Measurements from ENCODE around the gene ZHX3.

Gene ZHX3

GRCh38 chr20:41336711-41337492 lies 19.4 kb upstream of the ZHX3 start:
- WGBS (ENCODE audit: extremely low coverage, insufficient coverage, low lambda C conversion rate), result no CpG with 5 or more reads among the region's 4 CpGs
- Histone ChIP-seq H4K8ac (ENCODE audit: low read depth, low read length) (no peak overlapping the region), H3K56ac (ENCODE audit: low read length) (no peak overlapping the region), H3K4me3 (ENCODE audit: low read length) (no peak overlapping the region), H3K36me3 (ENCODE audit: control insufficient read depth, insufficient read depth, low read length) (no peaks in the 10 kb centered on the region), H3K23ac (ENCODE audit: low read length) (no peak overlapping the region), H2BK15ac (replicated peaks; ENCODE audit: low read depth) (no peak overlapping the region), H3K27ac (ENCODE audit: low read depth, low read length) (no peak overlapping the region), H3K18ac (ENCODE audit: low read length) (no peak overlapping the region), H2BK5ac (ENCODE audit: low read length) (no peak overlapping the region), H3K4me1 (ENCODE audit: control insufficient read depth, low read depth, low read length) (peaks cover 5% of the 10 kb centered on the region), H3K4ac (ENCODE audit: low read depth, low read length) (no peak overlapping the region), H3K79me1 (ENCODE audit: low read length) (no peaks in the 10 kb centered on the region), H3K27me3 (ENCODE audit: insufficient read depth, low read length, poor library complexity) (peaks cover 2% of the 10 kb centered on the region), H4K5ac (ENCODE audit: low read length) (no peak overlapping the region), H3K9ac (ENCODE audit: low read length) (no peak overlapping the region), H2BK120ac (ENCODE audit: low read depth, low read length) (no peak overlapping the region), H3K4me2 (ENCODE audit: low read length) (no peak overlapping the region), H3K79me2 (ENCODE audit: control insufficient read depth, insufficient read depth, low read length) (no peaks in the 10 kb centered on the region), H2AK5ac (ENCODE audit: low read length) (no peak overlapping the region)
- no peak for DNase-seq

- H3K23ac ChIP-seq (ENCODE audit: low read length), result no peak overlapping the region
- no CpG with 5 or more reads among the region's 1 CpG for WGBS (ENCODE audit: extremely low coverage, insufficient coverage, low lambda C conversion rate)
Measured at GRCh38 chr20:41335591-41335990, 18.1 kb upstream of the ZHX3 start.

GRCh38 chr20:41334443-41335421 lies 17.2 kb upstream of the ZHX3 start:
- H2AK5ac ChIP-seq (ENCODE audit: low read length), result no peak overlapping the region
- peaks cover 3% of the 10 kb centered on the region for H3K4me1 ChIP-seq (ENCODE audit: control insufficient read depth, low read depth, low read length)
- no peak for DNase-seq

More at GRCh38 chr20:41335591-41335990, 18.1 kb upstream of the ZHX3 start:
- no peak overlapping the region for H3K4ac ChIP-seq (ENCODE audit: low read depth, low read length)
- H3K79me1 ChIP-seq (ENCODE audit: low read length), result no peaks in the 10 kb centered on the region
- no peak overlapping the region for H2BK15ac ChIP-seq (replicated peaks; ENCODE audit: low read depth)
- no peak overlapping the region for H3K56ac ChIP-seq (ENCODE audit: low read length)
- no peak overlapping the region for H4K5ac ChIP-seq (ENCODE audit: low read length)
- H3K18ac ChIP-seq (ENCODE audit: low read length), result no peak overlapping the region
- H3K36me3 ChIP-seq (ENCODE audit: control insufficient read depth, insufficient read depth, low read length), result no peaks in the 10 kb centered on the region
- no peak overlapping the region for H2BK5ac ChIP-seq (ENCODE audit: low read length)
- no peak overlapping the region for H3K9ac ChIP-seq (ENCODE audit: low read length)
- H3K27me3 ChIP-seq (ENCODE audit: insufficient read depth, low read length, poor library complexity), result peaks cover 2% of the 10 kb centered on the region
- H2AK5ac ChIP-seq (ENCODE audit: low read length), result no peak overlapping the region
- H3K27ac ChIP-seq (ENCODE audit: low read depth, low read length), result no peak overlapping the region
- no peak overlapping the region for H3K4me3 ChIP-seq (ENCODE audit: low read length)
- no peak overlapping the region for H4K8ac ChIP-seq (ENCODE audit: low read depth, low read length)
- no peaks in the 10 kb centered on the region for H3K79me2 ChIP-seq (ENCODE audit: control insufficient read depth, insufficient read depth, low read length)
- H3K4me2 ChIP-seq (ENCODE audit: low read length), result no peak overlapping the region
- DNase-seq, result no peak
- H3K4me1 ChIP-seq (ENCODE audit: control insufficient read depth, low read depth, low read length), result peaks cover 3% of the 10 kb centered on the region
- no peak overlapping the region for H2BK120ac ChIP-seq (ENCODE audit: low read depth, low read length)

GRCh38 chr20:41334036-41334435 lies 16.5 kb upstream of the ZHX3 start:
- H3K79me1 ChIP-seq (ENCODE audit: low read length), result no peaks in the 10 kb centered on the region
- no peak overlapping the region for H3K18ac ChIP-seq (ENCODE audit: low read length)
- no peaks in the 10 kb centered on the region for H3K36me3 ChIP-seq (ENCODE audit: control insufficient read depth, insufficient read depth, low read length)
- H2AK5ac ChIP-seq (ENCODE audit: low read length), result no peak overlapping the region
- WGBS (ENCODE audit: extremely low coverage, insufficient coverage, low lambda C conversion rate), result no CpG with 5 or more reads among the region's 2 CpGs
- H3K27ac ChIP-seq (ENCODE audit: low read depth, low read length), result no peak overlapping the region
- no peak overlapping the region for H2BK15ac ChIP-seq (replicated peaks; ENCODE audit: low read depth)
- H3K4me1 ChIP-seq (ENCODE audit: control insufficient read depth, low read depth, low read length), result no peaks in the 10 kb centered on the region
- no peak overlapping the region for H3K4me3 ChIP-seq (ENCODE audit: low read length)
- H3K23ac ChIP-seq (ENCODE audit: low read length), result no peak overlapping the region
- H3K56ac ChIP-seq (ENCODE audit: low read length), result no peak overlapping the region
- no peak overlapping the region for H2BK120ac ChIP-seq (ENCODE audit: low read depth, low read length)
- H3K9ac ChIP-seq (ENCODE audit: low read length), result no peak overlapping the region
- no peaks in the 10 kb centered on the region for H3K79me2 ChIP-seq (ENCODE audit: control insufficient read depth, insufficient read depth, low read length)
- no peak overlapping the region for H4K5ac ChIP-seq (ENCODE audit: low read length)
- no peak for DNase-seq
- H2BK5ac ChIP-seq (ENCODE audit: low read length), result no peak overlapping the region
- no peak overlapping the region for H3K4ac ChIP-seq (ENCODE audit: low read depth, low read length)
- peaks cover 2% of the 10 kb centered on the region for H3K27me3 ChIP-seq (ENCODE audit: insufficient read depth, low read length, poor library complexity)
- H3K4me2 ChIP-seq (ENCODE audit: low read length), result no peak overlapping the region
- H4K8ac ChIP-seq (ENCODE audit: low read depth, low read length), result no peak overlapping the region

More at GRCh38 chr20:41334443-41335421, 17.2 kb upstream of the ZHX3 start:
- H3K18ac ChIP-seq (ENCODE audit: low read length), result no peak overlapping the region
- H3K56ac ChIP-seq (ENCODE audit: low read length), result no peak overlapping the region
- no peak overlapping the region for H4K5ac ChIP-seq (ENCODE audit: low read length)
- WGBS (ENCODE audit: extremely low coverage, insufficient coverage, low lambda C conversion rate), result no CpG with 5 or more reads among the region's 15 CpGs
- H3K27ac ChIP-seq (ENCODE audit: low read depth, low read length), result no peak overlapping the region
- H3K79me2 ChIP-seq (ENCODE audit: control insufficient read depth, insufficient read depth, low read length), result no peaks in the 10 kb centered on the region
- H3K36me3 ChIP-seq (ENCODE audit: control insufficient read depth, insufficient read depth, low read length), result no peaks in the 10 kb centered on the region
- no peak overlapping the region for H3K4ac ChIP-seq (ENCODE audit: low read depth, low read length)
- no peak overlapping the region for H2BK120ac ChIP-seq (ENCODE audit: low read depth, low read length)
- H3K4me2 ChIP-seq (ENCODE audit: low read length), result no peak overlapping the region
- H2BK15ac ChIP-seq (replicated peaks; ENCODE audit: low read depth), result no peak overlapping the region
- H3K4me3 ChIP-seq (ENCODE audit: low read length), result no peak overlapping the region
- peaks cover 2% of the 10 kb centered on the region for H3K27me3 ChIP-seq (ENCODE audit: insufficient read depth, low read length, poor library complexity)
- H2BK5ac ChIP-seq (ENCODE audit: low read length), result no peak overlapping the region
- no peak overlapping the region for H3K9ac ChIP-seq (ENCODE audit: low read length)
- no peak overlapping the region for H4K8ac ChIP-seq (ENCODE audit: low read depth, low read length)
- no peak overlapping the region for H3K23ac ChIP-seq (ENCODE audit: low read length)
- no peaks in the 10 kb centered on the region for H3K79me1 ChIP-seq (ENCODE audit: low read length)

GRCh38 chr20:41331731-41332130 lies 14.2 kb upstream of the ZHX3 start:
- H4K8ac ChIP-seq (ENCODE audit: low read depth, low read length), result no peak overlapping the region
- no peak overlapping the region for H3K23ac ChIP-seq (ENCODE audit: low read length)
- H4K5ac ChIP-seq (ENCODE audit: low read length), result no peak overlapping the region
- H2BK5ac ChIP-seq (ENCODE audit: low read length), result no peak overlapping the region
- no peaks in the 10 kb centered on the region for H3K79me2 ChIP-seq (ENCODE audit: control insufficient read depth, insufficient read depth, low read length)
- no peaks in the 10 kb centered on the region for H3K4me1 ChIP-seq (ENCODE audit: control insufficient read depth, low read depth, low read length)
- WGBS (ENCODE audit: extremely low coverage, insufficient coverage, low lambda C conversion rate), result no CpG with 5 or more reads among the region's 4 CpGs
- DNase-seq, result no peak
- H3K27ac ChIP-seq (ENCODE audit: low read depth, low read length), result no peak overlapping the region
- H3K56ac ChIP-seq (ENCODE audit: low read length), result no peak overlapping the region
- H3K18ac ChIP-seq (ENCODE audit: low read length), result no peak overlapping the region
- H3K4me3 ChIP-seq (ENCODE audit: low read length), result no peak overlapping the region
- no peaks in the 10 kb centered on the region for H3K79me1 ChIP-seq (ENCODE audit: low read length)
- H3K27me3 ChIP-seq (ENCODE audit: insufficient read depth, low read length, poor library complexity), result no peaks in the 10 kb centered on the region
- H3K4me2 ChIP-seq (ENCODE audit: low read length), result no peak overlapping the region
- no peak overlapping the region for H2AK5ac ChIP-seq (ENCODE audit: low read length)
- H3K9ac ChIP-seq (ENCODE audit: low read length), result no peak overlapping the region
- H2BK15ac ChIP-seq (replicated peaks; ENCODE audit: low read depth), result no peak overlapping the region
- H3K36me3 ChIP-seq (ENCODE audit: control insufficient read depth, insufficient read depth, low read length), result no peaks in the 10 kb centered on the region
- no peak overlapping the region for H2BK120ac ChIP-seq (ENCODE audit: low read depth, low read length)
- H3K4ac ChIP-seq (ENCODE audit: low read depth, low read length), result no peak overlapping the region
